HCEC 1CT (cell line): ENCODE results near the gene VPS13A.

Source experiments
- DNase-seq: peaks from one replicate; pipeline ENCODE4 v3.0.0-alpha.2; 2017

VPS13A gene

DNA sequence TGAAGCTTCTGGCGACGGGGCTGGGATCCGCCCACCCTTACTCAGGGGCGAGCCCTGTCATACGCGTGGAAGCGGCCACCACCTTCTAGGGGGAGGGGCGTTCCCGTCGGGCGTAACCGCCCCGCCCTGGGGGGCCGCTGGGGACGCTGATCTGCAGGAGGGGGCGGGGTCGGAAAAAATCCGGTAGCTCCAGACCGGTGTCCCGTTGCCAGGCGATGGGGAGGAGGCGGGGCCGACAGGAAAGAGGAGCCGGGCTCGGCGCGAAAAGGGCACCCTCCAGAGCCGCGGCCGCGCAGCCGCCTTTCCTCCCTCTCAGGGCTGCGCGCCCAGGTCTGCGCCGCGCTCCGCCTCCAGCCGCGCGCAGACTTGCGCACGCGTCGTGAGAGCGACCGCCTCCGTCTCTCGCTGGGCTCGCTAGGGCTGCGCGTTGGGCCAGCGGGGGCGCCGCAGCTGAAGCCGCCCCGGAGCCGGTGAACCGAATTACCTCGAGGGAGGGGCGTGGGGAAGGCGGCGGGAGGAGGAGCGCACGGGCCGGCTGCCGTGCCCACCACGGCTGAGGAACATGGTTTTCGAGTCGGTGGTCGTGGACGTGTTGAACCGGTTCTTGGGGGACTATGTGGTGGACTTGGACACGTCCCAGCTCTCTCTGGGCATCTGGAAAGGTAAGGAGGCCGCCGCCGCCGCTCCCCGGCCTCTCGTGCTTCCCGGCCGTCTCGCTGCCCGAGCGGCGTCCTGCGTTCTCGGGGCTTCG is at the start of gene VPS13A:
VPS13A (plus strand) TSS at position 392 of the 751 bp plus-strand sequence; CDS start at position 563, 171 bp downstream.
- peak; percentile 96 for DNase-seq

DNA sequence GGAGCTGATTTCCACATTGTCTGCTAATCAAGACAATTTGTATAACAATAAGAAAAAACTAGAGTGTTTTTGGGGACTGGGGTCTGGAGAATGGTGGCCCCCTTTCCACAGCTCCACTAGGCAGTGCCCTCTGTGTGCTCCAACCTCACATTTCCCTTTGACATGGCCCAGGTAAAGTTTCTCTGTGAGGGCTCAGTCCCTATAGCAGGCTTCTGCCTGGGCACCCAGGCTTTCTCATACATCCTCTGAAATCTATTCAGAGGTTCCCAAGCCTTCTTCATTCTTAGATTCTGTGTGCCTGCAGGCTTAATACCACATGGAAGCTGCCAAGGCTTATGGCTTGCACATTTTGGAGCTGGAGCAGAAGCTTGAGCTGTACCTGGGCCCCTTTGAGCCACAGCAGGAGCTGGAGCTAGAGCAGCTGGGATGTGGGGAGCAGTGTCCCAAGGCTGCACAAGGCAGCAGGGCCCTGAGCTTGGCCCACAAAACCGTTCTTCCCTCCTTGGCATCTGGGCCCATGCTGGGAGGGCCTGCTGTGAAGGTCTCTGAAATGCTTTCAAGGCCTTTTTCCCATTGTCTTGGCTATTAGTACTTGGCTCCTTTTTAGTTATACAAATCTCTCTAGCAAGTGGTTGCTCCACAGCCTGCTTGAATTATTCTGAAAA is 49.1 kb upstream of the VPS13A start:
- DNase-seq, result no peak

DNA sequence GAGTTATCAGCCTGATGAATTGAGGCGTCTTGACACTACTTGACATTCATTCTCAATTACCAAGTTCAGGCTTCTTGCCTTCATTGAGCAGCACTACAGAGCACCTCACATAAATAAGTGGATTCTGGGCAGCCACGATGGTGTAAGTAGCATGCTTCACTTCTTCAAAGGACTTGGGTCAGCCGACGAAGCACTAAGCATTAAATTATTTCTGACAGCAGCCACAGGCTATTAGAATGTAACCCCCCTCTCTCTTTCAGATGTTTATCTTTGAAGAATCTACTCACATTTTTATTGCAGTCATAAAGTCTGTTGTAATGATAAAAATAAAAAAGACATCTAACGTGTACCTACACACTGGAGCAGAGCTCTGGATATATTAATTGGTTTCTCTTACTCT is 45.9 kb upstream of the VPS13A start:
- DNase-seq, result no peak

DNA sequence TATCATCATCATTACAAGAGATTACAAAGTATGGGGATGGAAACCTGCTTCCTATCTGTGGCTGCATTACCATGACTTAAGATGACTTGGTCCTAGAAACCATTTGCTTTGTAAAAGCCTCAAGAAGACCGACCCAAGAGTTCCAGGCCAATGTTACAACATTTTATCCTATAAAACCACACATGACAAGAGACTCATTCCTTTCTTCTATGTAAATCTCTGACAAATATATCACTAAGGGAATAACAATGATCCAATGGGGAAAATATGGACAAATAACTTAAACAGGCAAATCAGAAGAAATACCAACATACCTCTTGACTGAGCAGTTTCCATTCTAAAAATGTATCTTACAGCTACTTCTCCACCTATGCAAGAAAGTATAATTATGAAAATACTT is 44.3 kb upstream of the VPS13A start:
- peak; percentile 36 for DNase-seq

DNA sequence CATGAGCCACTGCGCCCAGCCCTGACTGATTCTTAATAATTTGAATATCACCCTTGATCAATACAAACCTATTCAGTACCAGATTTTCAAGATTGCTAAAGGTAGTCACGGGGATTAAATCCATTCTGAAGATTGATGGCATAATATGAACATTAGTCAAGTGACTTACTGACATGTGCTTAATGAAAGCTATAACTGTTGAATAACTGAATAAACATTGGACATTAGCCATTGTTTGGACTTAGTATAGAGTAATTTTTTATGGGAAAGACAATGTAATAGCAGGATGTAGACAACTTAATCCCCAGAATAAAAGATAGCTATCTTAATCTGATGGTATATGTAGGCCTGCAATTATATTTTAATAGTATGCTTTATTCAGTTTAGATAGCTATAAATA is 35.0 kb upstream of the VPS13A start:
- DNase-seq, result no peak

DNA sequence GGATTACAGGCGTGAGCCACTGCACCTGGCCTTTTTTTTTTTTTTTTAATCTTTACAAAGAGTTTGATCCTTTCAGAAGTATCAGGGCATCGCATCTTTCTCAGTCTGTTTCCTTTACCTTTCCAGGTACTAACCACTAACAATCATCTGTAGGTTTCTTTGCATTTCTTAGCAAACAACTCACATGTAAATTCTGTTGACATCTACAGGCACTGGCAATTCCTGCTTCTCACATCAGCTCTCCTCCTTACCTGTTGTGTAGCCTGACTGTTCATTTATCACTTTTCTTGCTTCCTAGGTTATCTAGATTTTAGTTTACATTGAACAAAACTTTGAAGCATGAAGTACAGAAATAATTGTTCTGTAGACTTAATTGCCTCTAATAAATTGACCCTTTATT is 27.5 kb upstream of the VPS13A start:
- DNase-seq, result no peak

DNA sequence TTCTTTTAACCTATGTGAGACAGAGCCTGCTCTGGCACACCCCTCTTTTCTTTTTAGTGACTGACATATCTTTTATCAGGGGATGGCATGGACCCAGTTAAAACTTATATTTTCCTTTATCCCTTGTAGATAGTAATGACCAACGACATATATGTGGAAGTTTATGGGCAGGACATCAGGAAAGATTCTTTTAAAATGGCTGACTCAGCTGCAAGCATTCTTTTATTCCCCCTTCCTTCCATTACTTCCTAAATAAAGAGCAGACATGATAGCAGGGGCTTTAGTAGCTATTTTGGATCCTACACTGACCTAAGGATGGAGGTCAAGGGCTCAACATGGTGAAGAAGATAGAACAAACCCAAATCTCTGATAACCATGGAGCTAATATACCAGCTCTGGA is 25.0 kb upstream of the VPS13A start:
- DNase-seq, result no peak

DNA sequence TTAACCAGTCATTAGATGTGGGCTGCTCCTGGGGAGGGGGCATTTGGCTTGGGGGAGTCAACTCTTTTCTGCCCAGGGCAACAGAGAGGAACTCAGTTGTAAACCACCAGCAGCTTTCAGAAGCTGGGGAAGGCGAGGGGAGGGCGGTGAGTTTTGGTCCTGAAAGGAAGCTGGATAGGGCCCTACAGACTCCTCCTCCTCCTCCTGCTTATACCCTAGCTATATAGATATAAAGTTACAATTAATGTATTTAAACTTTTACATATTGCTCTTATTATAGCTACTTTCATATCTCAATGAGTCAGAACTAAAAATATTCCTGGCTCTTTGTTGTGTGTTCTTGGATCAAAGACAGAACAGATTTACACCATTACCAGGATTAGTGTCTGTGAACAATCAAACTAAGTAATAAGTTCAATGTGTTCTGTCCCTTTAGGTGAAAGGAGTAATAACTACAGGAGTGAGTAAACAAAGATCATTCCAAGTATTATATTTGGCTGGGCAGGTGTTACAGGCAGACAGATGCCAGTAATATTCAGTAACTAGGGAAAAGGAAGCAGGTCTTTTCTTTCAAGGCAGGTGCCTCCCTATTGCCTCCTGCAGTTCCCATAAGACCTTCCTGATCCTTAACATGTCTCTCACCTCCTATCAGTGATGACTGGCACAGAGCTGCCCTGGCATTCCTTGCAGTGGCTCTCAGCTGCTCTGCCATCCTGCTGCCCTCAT is 20.5 kb upstream of the VPS13A start:
- no peak for DNase-seq

DNA sequence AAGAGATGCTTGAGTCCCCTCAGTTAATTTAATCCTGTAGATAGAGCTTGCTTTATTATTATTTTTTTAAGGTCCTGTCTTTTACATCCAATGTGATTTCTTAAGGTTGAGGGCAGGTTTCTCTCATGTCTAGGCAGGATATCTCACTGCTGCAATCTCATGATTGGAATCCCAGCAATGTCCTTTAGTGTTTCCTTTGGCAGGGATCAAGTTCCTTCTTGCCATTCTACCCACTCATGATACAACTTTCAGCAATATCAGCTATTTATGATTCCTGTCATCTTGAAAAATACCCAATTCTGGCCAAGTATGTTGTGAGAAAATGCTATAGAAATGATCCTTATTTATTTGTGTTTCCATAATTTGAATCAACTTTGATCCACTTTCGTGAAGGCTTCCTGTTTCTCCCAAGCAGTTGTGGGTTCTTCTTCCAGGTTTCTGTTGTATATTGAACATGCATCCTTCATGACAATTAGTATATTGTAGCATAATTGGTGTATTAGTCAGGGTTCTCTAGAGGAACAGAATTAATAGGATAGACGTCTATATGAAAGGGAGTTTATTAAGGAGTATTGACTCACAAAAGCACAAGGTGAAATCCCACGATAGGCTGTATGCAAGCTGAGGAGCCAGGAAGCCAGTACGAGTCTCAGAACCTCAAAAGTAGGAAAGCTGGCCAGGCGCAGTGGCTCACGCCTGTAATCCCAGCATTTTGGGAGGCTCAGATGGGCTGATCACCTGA is 18.4 kb upstream of the VPS13A start:
- DNase-seq, result peak; percentile 26

DNA sequence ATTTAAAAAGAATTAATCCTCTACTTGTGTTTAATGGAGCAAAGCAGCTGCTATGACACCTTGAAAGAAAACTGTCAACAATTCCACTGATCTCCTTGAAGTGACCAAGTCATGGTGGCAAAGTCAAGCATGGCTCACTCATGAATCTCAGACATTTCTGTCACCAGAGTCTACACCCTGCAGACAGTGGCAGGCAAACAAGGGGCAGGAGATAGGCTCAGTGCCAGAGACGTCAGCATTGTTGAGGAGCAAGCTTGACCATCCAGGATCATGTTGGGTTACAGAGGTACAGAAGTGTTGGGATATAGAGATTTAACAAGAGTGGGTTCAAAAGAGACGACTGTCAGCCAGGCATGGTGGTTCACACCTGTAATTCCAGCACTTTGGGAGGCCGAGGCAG is 16.1 kb upstream of the VPS13A start:
- no peak for DNase-seq

DNA sequence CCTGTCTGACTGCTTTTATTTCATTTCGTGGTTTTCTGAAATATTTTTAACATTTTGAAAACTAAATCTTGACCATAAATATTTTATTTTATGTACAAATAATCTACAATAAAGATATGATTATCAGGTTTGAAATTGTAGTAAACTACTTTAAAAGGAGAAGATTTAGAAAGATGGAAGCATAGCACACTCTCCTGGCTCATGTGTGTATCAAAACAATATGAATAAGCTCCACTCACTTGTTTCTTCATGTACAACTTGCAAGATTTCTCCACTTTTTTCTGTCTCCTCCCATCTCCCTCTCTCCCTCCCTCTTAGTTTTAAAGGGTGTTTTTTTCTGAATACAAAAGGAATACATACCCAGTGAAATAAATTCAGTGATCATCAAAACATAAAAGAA is 15.4 kb upstream of the VPS13A start:
- peak; percentile 9 for DNase-seq

DNA sequence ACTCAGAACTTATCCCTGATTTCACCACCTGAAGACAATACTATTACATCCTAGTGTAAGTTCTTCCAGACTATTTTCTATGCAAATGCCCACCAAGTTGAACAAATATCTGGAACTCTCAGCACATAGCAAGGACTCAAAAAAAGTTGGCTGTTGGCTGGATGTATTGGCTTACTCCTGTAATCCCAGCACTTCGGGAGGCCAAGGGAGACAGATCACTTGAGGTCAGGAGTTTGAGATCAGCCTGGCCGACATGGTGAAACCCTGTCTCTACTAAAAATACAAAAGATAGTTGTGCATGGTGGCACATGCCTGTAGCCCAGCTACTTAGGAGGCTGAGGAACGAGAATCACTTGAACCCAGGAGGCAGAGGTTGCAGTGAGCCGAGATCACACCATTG is 15.0 kb upstream of the VPS13A start:
- DNase-seq, result no peak

DNA sequence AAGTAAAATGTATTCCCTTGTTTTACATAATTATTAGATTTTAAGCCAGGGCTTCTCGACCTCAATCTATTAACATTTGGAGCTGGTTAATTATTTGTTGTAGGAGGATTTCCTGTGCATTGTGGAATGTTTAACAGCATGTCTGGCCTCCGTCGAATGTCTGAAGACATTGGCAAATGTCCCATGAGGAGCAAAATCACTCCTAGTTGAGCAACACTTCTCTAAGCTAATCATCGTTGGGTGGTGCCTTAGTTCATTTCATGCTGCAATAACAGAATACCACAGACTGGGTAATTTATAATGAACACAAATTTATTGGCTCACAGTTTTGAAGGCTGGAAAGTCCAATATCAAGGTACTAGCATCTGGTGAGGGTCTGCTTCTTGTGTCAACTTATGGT is 13.4 kb upstream of the VPS13A start:
- peak; percentile 74 for DNase-seq

DNA sequence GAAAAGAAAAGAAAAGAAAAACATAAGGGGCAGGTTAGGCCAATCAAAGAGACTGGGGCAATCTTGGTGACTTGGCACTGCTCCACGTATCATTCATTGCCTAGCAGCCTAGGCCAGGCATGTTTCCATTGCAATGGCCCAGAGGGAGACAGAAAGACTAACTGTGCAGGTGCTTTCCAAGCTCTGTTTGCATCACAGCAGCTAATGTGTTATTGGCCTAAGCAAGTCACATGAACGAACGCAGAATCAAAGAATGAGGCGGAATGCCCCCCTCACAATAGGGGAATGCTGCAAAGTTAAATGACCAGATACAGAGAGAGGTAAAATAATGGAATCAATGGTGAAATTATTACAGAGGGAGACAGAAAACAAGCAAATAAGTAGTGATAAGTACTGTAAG is 11.1 kb upstream of the VPS13A start:
- DNase-seq, result no peak

DNA sequence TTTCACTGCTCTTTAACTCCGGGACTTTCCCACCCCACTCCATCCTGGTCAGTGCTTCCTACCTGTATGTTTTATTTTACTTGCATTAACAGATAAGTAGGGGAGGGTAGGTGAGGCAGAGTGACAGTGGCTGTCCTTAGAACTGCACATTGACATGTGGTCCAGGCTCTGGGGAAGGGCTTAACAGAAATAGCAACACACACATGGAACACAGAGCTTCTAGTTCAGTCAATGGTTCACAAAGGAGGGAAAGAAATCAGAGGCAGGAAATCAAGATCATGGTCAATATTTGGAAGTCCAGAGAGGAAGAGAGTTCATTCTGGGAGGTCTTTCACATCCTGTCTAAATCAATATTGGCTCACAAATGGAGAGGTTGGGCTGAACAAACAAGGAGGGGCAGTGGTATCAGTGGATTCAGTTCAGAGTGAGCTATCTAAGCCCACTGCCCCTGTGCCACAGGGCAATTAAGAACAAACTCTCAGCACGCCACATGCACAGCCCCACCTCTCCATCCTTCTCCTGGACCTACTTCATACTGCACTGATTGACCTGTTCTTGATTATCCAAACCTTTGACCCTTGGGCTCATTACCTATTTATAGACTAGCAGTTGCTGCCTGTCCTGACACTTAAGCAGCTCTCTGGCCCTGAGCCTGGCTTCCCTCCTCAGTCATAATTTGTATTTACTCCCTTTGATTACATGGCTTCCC is 6.2 kb upstream of the VPS13A start:
- no peak for DNase-seq

DNA sequence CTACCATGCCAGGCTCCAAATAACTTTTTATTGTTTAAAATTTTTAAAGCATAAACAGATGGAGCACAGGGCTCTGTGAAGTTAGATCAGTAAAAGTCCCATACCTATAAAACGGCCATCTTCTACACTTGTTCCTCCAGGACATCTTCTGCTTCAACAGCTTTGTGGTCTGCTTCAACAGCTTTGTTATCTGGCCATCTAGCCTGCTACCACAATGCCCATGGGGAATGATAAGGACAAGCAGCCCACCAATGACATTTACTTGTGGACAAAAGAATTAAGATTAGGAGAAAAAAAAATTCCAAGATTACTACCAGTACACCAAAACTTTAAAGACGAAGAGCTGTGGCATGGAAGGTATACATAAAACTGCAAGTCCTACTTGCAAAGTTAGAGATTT is 2.2 kb upstream of the VPS13A start:
- DNase-seq, result no peak

DNA sequence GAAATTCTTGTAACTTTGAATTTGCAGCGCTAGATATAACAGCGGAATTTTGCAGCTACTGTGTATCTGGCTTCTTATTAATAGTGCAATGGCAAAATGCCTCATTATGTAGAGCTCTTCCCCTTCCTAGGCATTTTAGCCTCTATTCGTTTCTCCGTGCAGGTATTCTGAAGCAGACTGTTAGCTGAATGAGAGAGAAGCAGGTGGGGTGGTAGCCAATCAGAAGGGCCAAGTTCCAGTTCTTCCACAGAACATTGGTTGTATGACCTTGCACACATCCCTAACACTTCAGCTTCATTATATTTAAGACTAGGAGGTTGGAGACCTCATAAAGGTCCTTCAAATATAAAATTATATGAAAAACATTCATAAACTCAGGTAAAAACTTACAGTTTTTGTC is 1.2 kb upstream of the VPS13A start:
- no peak for DNase-seq

DNA sequence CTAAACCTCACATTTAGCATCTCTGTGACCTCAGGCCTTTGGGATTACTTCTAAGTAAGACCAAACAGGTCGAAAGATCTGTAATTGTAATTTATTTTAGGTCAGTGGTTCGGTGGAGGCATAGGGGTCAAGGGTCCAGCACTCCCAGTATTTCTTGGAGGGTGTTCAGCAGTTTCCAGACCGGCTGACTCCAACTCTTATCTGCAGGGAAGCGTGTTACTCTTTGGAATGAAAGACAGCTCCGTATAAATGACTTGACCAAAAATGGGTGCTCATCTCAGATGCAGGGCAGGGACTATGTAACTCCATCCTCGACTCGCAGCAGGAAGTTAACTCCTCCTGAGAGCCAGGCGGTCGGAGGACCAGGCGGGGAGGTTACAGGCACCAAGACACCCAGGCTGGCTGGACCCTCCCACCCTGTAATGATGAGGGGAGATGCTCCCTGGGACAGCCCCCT is 620 bp upstream of the VPS13A start:
- no peak for DNase-seq

DNA sequence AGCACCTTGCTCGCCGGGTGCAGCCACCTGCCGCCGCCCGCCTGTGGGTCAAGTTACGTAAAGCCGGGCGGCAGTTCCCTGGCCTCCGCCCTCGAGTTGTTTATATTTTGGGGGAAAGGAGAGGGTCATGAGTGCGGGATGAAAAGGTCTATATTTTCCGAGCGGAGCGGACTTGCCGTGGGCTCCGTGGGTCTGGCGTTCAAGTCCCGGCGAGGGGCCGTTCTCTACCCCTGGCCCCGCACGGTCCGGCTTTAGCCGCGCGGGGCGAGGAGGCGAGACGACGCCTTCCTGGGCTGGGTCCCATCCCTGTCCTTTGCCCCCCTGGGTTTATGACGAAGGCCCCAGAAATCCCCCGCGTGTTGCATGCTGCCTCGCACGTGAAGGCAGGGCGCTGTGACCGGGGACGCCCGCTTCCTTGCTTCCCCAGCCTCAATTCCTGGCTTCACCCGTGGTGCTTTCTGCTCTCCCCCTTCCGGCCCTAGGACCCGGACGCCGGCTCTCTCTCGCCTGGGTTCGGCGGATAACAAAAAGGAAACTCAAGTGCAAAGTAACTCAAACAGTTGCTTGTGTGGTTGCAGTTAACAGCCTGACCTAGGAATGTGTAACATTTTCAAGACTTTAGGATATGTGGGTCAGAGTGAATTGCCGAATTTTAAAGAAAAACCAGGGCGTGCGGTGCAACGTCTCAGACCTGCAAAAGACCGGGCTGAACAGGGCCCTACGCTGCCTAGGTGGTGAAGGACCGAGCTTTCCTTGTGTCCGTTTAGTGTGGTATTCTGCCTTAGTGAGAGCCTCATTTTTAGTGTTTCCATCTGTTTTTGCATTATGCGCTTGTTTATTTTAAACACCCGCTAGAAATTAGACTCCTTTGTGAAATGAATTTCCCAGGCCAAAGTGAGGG is 810 bp downstream of the VPS13A start:
- peak; percentile 44 for DNase-seq

DNA sequence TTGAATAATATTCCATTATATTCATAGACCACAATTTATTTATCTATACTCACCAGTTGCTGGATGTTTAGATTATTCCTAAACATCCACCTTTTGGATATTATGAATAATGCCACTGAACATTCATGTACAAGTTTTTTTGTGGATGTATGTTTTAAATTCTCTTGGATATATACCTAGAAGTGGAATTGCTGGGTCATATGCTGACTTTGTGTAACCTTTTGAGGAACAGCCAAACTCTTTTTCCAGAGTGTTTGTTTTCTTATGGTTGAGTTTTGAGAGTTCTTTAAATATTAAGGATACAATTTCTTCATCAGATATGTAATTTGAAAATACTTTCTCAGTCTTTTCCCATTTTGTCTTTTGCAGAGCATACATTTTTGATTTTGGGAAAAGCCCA is 2.7 kb downstream of the VPS13A start:
- DNase-seq, result no peak

DNA sequence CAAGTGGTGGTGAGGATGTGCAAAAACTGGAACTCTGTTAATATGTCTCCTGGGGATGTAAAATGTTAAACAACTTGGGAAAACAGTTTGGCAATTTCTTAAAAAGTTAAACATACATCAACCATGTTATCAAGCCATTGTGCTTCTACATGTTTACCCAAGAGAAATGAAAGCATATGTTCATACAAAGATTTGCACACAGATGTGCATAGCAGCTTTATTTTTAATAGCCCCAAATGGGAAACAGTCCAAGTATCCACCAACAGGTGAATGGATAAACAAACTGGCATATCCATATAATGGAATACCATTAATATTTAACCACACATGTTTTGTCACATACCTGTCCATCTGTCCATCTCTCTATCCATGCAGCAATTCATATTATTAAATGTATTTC is 6.2 kb downstream of the VPS13A start:
- DNase-seq, result no peak

DNA sequence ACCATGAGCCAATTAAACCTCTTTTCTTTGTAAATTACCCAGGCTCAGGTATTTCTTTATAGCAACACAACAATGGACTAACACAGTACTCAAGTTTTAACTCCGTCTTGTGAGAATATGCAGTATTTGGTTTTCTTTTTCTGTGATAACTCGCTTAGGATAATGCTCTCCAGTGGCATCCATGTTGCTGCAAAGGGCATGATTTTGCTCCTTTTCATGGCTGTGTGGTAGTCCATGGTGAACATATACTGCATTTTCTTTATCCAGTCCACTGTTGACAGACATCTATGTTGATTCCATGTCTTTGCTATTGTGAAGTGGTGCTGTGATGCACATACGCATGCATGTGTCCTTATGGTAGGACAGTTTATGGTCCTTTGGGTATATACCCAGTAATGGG is 10.9 kb downstream of the VPS13A start:
- no peak for DNase-seq
